GM19023 (cell line): ENCODE data around the gene LINGO1.

Source experiments
- ATAC-seq: cut with Tn5 transposase; IDR thresholded peaks from one replicate; pipeline ENCODE4 v1.9.1; 2021; ENCODE audit warnings: mild to moderate bottlenecking, moderate library complexity; ENCODE audit not compliant: unreplicated experiment

Gene LINGO1, protein sequence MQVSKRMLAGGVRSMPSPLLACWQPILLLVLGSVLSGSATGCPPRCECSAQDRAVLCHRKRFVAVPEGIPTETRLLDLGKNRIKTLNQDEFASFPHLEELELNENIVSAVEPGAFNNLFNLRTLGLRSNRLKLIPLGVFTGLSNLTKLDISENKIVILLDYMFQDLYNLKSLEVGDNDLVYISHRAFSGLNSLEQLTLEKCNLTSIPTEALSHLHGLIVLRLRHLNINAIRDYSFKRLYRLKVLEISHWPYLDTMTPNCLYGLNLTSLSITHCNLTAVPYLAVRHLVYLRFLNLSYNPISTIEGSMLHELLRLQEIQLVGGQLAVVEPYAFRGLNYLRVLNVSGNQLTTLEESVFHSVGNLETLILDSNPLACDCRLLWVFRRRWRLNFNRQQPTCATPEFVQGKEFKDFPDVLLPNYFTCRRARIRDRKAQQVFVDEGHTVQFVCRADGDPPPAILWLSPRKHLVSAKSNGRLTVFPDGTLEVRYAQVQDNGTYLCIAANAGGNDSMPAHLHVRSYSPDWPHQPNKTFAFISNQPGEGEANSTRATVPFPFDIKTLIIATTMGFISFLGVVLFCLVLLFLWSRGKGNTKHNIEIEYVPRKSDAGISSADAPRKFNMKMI

DNA sequence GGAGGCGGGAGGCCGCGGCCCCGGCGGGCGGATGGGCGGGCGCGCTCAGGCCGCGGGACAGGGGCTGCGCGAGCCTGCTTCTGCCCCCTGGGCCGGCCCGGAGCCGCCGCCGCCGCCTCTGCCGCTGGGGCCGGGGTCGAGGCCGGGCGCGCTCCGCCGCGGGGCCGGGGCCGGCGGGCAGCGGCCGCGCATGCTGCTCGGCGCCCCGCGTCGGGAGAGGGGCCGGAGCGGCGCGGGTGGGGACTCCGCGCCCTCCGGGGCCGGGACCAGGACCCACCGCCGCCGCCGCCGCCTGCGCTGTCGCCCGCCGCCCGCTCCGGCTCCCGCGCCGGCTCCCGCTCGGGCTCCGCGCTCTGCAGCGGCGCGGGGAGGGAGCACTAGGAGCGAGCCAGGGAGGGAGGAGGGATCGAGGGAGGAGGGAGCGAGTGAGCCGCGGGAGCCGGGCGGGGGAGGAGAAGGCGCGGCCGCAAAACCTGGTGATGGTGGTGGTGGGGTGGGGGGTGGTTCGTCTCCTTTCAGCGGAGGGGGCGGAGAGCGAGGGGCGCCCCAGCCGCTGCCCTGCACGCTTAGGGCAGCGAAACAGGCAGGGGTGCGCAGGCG, at the start of gene LINGO1:
Gene LINGO1, minus strand, starts transcription at position 379 of the 600 bp plus-strand sequence. CDS start 597 bp downstream, outside the sequence.
- ATAC-seq = no peak

DNA sequence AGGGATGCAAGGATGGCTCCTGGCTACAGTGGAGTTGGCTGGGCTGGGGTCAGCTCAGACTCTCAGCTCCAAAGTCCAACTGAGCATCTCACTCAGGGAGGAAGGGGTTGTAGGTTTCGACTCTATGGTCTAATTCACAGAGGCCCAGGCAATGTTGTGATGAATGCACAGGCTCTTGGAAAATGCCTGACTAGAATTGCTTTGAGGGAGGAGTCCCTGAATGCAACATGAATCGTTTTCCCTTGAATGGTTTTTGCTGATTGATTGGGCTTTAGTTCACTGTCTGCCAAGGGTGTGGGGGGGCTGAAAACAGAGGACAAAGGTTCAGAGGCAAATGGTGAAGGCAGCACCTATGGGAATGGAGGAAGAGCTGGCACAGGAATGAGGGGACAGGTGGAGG, 48.6 kb upstream of the LINGO1 start:
- no peak for ATAC-seq

DNA sequence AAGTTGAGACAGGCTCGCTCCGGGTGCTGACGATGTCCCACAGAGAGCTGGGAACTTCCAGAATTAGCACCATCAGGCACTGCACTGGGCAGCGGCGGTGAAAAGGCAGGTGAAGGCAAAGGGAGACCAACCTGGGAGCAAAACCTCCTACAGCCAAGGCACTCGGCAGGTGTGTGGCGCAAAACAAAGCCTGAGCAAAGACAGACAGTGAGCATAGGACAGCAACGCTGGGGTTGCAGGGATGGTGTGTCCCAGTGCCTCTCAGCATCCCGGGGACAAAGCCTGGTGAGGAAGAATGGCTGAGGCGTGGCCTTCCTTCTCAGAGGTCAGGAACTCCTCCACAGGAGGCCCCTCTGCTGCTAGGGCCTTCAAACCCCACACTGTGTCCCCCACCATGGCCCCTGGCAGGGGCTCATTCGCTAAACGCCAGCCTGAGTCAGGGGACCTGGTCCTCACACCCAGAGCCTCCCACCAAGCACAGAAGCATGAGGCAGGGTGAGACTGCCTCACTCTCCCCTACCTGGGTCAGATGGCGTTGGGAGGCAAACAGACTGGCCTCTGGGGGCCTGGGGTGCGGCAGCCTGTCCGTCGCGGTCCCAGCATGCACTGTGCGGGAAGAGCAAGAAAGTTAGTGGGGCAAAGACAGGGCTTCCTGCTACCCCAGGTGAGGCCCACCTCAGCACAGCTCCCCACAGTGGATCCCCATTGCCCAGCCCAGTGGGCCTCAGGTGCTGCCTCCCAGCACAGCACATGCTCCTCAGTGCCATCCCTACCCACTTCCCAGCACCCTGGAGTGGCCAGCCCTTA, 44.1 kb upstream of the LINGO1 start:
- ATAC-seq = no peak

DNA sequence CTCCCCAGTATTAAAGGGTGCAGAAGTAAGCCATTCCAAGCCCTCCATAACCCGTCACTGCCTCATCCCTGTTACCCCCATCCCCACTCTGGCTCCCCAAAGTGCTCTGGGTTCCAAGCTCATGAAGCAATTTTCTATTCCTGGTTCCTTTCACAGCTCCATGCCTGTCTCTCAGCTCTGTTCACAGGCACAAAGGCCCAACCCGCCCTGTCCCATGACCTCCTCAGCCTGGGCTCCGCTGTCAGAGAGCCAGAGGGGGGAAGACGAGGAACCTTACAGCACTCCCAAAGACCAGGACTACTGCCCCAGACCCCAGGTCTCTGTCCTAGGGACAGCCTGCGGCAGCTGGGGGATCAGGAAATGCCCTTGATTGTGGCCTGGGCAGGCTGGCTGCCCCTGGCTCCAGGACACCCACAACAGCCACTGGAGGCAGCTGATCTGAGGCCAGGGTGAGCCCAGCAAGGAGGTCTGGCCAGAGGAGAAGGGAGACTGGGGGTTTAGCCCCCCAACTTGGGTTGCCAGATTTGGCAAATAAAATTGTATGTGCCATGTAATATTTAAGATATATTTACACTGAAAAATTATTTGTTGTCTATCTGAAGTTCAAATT, 43.2 kb upstream of the LINGO1 start:
- no peak for ATAC-seq

DNA sequence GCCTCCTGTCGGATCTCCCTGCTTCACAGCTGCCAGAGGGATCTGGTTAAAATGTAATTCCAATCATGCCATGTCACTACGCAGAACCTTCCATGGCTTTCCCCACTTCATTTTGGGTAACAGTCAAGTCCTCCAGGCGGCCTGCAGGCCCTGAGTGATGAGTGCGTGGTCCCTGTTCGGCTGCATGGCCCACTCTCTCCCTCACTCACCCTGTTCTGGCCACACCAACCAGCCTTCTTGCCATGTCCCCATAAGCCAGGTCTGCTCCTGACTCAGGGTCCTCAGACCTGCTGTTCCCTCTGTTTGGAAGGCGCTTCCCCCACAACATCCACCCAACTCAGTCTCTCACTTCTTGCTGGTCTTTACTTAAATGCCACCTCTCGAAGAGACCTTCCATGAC, 41.6 kb upstream of the LINGO1 start:
- no peak for ATAC-seq

DNA sequence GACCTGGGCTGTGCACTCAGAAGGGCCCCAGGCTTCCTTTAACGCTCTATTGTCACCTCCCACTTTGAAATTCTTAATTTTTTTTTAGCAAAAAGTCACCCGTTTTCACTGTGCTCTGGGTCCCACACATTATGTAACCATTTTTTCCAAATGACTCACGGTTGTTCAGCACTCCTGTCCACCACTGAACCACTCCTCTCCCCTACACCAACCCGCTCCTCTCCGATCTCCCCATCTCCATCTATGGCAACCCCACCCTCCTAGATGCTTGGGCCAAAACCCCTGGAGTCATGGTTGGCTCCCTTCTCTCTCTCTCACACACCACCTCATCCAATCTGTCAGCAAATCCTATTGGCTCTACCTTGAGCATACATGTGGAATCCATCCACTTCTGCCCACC, 41.2 kb upstream of the LINGO1 start:
- no peak for ATAC-seq

DNA sequence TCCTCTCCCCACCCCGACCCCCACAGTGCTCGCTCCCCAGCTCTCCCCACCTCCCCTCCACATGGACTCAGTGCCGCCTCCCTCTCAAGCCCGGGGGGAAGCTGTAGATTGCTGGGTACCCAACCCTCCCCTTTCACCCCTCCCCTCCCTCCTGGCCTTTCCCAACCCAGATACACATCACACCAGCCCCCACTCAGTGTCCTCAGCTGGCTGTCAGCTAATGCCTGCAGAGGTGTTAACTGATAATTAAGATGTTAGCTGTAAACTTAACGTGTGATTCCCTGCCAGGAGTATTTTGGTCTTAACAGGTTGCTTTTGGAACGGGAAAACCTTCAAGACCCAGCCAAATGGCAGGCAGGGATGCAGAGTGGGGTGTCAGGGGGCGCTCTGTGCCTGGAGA, 39.4 kb upstream of the LINGO1 start:
- ATAC-seq = no peak

DNA sequence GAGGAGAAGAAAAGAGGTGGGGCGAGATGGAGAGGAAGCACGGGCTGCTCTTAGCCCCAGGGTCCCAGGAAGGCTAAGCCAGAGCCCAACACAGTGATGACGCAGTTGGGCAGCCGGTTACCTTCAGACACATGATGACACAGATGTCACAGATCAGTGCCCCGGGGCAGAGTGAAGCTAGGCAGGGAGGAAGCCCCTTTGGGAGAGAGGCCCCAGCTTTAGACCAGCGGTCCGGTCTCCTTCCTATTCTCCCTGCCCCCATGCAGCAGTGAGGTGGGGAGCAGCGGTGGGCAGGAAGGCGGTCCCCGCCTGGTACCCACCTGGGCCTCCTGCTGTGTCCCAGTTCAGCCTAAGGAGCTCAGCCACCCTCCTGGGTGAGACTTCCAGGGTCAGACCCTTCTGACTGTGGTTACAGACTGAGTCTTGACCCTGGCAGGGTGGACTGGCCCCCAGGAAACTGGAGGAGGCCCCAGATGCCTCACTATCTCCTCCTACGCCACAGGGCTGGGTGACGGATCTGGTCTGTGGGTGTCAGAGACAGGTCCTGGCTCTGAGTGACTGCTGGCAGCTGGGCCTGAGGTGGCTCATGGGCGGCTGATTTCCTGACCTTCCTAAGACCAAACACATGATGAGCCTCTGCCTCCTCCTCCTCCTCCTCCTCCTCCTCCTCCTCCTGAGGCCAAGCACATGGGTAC, 38.8 kb upstream of the LINGO1 start:
- no peak for ATAC-seq

DNA sequence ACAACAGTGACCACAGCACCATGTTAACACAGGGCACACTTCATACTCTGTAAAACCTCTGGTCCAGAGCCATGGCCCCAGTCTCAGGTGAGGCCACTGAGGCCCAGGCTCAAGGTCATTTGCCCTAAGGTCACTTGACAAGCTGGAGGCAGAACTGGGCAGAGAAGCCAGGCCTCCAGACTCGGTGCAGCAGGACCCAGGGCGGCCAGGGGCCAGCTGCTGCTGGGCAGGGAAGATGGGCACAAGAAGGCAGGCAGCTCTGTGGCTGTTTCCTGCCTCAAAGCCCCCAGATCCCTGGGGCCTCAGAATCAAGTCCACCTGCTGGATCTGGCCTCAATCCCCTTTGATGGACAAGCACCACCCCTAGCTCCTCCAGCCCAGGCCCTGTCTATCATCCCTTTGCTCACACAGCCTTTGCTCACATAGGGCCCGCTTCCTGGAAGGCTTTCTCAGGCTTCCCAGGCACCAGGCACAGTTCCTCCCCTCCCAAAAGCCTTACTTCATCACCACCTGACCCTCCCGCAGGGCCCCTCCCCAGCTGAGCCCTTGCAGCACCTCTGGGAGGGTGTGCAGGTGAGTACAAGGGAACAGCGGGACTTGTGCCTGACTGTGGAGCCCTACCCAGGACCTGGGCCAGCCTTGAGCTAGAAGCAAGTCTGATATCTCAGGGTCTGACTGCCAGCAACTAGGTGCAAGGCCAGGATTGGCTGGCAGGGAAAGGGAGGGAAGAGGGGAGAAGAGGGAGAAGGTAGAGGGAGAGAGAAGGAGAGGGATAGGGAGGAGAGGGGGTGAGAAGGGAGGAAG, 38.0 kb upstream of the LINGO1 start:
- ATAC-seq = no peak

DNA sequence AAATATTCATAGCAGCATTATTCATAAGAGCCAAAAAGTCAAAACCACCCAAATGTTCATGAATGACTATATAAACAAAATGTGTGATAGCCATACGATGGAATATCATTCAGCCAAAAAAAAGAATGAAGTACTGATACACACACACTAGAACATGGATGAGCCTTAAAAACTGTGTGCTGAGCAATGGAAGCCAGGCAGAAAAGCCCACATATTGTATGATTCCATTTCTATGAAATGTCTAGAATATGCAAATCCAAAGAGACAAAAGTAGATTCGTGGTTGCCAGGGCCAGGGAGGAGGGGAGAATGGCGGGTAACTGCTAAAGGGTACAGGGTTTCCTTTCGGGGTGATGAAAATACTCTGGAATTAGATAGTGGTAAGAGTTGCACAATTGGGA, 37.2 kb upstream of the LINGO1 start:
- no peak for ATAC-seq

DNA sequence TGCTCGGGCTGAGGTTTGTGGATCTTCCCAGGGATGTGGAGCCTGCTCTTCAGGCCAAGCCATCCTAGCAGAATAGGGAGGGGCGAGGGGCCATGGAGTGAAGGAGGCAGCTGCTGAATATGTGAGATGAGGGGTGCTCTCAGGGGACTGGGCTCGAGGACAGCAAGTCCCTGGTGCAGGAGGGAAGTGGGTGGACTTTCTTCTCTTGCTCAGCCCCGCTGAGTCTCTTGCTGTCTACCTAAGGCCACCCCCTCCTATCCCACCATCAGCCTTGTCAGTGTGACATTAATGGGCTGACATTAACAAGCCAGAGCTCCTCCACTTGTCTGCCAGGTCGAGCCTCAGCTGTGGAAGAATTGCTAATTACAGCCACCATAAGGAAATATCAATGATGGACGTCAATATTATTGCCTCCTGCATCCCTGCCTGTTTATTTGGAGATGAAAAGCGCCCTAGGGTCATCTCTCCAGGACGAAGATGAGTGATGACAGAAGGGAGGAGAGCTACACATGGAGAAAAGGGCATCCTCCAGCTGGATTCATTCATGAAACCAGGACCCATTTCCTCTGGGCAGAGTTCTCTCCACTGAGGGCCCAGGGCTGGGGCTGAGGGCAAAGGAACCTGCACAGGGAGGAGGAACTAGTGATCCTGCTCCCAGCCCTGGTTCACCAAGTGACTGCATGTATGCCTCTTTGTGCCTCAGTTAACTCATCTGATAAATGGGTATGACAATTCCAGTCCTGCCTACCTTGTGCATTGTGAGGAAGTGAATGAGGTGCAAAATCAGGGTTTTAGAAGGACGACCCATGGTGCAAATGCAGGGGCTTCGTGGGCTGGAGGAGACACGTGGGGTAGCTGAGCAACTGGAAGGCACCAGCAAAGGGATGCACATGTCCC, 34.9 kb upstream of the LINGO1 start:
- no peak for ATAC-seq

DNA sequence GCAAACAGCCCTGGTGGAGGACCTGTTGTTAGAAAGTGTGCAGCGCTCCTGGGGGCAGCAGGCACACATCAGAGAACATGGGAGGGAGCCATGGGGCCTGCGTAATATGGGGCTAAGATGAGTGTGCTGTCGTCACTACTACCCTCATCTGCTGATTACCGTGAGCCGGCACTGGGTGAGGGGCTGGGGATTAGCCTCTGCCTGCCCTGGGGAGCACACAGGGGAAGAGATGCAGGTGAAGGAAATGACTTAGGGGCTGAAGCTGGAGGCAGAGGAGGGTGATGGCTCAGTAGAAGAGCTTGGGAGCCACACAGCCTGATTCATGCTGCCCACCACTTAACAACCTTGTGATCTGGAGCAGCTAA, 33.6 kb upstream of the LINGO1 start:
- ATAC-seq = no peak

DNA sequence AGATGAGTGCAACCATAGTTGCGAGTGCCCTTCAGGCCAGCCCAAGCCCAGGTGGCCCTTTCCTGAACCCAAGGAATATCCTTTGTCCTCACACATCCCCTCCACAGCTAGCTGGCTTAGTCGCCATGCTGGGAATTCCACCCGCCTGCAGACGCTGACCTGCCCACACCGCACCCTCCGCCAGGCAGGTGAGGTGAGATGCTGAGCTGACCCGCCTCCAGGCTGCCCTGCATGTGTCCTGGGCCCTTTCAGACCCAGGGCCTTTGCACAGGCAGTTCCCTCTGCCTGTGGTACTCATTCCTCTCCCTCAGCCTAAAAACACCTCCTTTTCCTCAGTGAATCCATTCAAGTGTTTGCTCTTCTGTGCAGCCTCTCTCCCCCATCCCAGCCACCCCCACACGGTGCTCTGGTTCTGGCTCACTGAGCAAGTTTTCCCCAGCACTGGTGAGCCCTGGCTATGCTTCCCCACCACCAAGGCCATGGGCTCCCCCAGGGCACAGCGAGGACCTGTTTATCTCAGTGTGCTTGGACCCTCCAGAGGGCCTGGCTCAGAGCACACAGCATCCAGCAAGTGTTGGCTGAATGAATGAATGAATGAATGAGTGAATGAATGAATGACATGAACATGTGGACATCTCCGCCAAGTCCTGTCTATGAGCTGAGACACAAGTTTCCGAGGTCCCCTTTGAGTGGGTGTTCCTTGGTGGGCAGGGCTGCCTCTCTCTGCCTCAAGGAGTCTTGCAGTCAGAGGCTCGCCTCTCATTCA, 33.0 kb upstream of the LINGO1 start:
- no peak for ATAC-seq

DNA sequence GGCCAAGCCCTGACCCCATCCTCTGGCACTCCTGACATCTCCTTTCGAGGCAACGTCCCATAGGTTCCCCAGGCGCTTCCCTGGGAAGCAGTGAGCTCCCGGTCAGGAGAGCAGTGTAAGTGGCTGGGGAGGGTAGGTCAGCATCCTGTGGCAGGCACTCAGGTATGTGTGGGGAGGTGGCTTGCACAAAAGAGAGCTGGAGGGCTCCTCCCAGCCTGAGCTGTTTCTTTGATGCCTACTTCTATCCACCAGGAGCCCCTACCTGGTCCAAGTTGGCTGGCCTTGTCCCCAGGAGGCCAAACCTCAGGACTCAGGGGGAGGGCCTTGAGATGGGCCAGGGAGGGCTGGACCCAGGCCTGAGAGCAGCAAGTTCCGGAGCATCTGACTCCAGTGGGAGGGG, 31.7 kb upstream of the LINGO1 start:
- no peak for ATAC-seq

DNA sequence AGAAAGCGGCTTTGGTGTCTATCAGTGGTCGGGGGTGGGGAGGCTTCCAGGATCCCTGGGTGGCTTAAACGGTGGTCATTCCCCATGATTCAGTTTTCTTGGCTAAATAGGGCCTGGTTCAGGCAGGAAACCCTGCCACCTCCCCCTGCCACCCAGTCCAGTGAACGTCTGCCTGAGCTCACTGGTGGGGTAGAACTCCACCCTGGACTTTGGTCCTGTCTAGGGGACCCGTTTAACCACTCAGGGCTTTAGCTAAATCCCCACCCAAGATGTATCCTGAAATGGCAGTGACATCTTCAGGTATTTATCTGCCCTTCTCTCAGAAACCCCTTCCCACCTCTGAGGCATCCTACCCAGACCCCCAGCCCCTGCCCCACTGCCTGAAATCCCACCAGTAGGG, 30.5 kb upstream of the LINGO1 start:
- ATAC-seq = no peak

DNA sequence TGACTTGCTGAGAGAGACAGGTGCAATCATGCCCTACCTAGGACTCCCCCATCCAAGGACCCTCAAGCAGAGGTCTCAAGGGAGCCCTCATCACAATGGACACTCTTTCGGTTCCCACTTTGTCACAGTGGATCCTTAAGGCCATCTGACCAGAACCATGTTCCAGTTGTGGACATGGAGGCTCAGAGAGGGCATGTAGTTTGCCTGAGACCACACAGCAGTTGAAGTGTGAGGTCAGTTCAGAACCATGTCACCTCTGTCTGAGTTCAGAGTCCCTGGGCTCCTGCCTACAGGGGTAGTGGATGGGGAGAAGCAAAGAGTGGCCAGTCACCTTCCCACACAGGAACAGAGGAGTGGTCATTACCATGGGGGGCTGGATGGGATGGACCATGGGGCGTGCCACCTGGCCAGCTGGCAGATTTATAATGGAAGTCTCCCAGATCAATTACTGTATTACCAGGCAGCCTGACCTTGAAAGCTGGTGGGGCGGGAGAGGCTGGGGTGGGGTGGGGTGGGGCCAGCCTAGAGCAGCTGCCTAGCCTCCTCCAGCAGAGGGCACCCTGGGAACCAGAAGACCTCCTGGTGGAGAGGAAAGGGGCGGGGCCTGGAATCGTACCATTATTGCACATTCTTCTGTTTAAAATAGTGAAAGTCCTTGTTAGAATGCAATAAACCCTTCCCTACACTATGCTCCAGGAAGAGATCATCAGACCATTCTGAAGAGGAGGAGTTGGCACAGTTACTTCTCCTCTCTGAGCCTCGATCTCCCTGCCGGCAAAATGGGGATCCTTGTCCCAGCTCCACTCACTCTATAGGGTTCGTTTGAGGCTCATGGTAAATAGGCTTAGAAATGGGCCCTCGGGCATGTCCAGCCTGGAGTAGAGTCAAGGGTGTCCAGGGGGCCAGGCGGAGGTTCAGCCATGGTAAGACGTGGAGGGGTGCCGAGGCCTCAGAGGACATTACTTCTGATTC, 26.9 kb upstream of the LINGO1 start:
- no peak for ATAC-seq

DNA sequence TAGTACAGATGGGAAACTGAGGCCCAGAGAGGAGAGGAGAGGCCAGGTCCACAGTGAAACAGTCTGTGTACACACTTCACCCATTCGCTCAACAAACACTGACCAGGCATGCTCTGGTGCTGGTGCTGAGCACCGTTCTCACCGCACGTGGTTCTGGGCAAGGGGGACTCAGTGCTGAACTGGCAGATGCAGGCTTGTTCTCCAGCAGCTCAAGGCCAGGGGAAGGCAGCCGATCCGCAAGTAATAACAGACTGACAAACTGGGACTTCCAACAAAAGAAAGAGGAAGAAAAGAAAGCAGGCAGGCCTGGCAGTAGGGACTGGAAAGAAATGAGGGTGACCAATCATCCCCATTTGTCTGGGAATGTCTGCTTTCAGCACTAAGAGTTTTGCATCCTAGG, 25.6 kb upstream of the LINGO1 start:
- no peak for ATAC-seq
